HG03045 (cell line): ENCODE results near the gene CCDC150.
"Not testable (repeated sequence)": the region's sequence is repeated elsewhere in the genome, so short reads cannot be mapped to it uniquely, and the experiment has no call there.

Experiments
- ATAC-seq: cut with Tn5 transposase; IDR thresholded peaks from one replicate; pipeline ENCODE4 v1.9.1; 2021; ENCODE audit warnings: mild to moderate bottlenecking, moderate library complexity; ENCODE audit not compliant: unreplicated experiment

CCDC150 gene

GRCh38 chr2:196630531-196630930, 9.0 kb upstream of the CCDC150 start:
- no peak for ATAC-seq

DNA sequence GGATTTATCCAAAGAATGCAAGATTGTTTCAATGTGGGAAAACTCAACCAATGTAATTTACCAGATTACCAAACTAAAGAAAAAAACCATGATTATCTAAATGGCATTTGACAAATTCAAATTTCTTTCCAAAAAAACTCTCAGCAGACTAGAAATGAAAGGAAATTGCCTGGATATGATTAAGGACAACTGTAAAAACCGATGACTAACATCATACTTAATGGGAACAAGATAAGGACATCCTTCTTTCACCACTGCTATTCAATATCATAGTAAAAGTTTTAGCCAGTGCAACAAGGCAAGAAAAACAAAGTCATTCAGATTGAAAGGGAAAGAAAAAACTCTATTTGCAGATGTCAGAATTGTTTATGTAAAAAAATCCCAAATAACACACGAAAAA, 4.4 kb upstream of the CCDC150 start:
- no peak for ATAC-seq

GRCh38 chr2:196638765-196639164, 750 bp upstream of the CCDC150 start:
- no peak for ATAC-seq

DNA sequence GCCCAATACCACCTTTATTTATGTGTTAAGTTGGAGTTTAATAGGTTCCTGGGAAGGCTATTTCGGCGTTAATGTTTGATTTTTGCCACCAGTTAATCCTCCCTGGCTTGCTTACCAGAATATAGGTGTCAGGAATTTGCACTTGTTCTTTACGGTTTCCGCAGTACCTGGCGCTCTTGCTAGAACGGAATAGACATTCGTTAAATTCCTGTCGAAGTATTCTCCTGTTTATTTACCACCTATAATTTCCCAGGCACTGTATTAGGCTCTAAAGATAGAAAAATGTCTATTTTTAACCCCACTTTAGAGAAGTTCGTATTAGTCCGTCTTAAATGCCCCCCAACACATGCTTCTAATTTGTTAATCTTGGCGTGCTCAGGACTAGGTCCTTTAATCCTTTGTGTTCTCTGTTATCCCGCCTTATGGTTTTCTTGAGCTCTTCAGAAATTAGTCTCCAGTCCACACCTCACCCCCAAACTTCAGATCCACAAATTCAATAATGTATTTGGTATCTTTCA, 575 bp downstream of the CCDC150 start:
- no peak for ATAC-seq

DNA sequence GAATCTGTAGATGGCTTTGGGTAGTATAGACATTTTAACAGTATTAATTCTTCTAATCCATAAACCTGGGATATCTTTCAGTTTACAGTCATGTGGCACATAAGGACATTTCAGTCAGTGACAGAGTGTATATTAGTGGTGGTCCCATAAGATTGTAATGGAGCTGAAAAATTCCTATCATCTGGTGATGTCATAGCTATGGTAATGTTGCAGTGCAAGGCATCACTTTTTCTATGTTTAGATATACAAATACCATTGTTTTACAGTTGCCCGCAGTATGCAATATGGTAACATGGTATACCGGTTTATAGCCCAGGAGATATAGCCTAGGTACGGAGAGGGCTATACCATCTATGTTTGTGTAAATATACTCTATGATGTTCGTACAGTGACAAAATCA, 9.7 kb downstream of the CCDC150 start:
- ATAC-seq = no peak

GRCh38 chr2:196651387-196652094, 12.0 kb downstream of the CCDC150 start:
- ATAC-seq = no peak

GRCh38 chr2:196652869-196653268, 13.4 kb downstream of the CCDC150 start:
- ATAC-seq = no peak

GRCh38 chr2:196653843-196654242, 14.3 kb downstream of the CCDC150 start:
- ATAC-seq = no peak

GRCh38 chr2:196655761-196656160, 16.2 kb downstream of the CCDC150 start:
- ATAC-seq = no peak

GRCh38 chr2:196657333-196657732, 17.8 kb downstream of the CCDC150 start:
- no peak for ATAC-seq

DNA sequence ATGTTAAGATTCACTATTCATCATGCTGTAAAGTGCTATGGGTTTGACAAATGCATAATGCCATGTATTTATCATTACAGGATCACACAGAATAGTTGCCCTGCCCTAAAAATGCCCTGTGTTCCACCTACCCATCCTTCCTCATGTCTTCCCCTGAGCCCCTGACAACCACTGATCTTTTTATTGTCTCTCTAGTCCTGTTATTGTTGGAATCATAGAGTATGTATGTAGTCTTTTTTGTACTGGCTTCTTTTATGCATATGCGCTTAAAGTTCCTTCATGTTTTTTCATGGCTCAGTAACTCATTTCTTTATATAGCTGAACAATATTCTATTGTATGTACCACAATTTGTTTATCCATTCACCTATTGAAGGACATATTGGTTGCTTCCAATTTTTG, 20.3 kb downstream of the CCDC150 start:
- no peak for ATAC-seq

DNA sequence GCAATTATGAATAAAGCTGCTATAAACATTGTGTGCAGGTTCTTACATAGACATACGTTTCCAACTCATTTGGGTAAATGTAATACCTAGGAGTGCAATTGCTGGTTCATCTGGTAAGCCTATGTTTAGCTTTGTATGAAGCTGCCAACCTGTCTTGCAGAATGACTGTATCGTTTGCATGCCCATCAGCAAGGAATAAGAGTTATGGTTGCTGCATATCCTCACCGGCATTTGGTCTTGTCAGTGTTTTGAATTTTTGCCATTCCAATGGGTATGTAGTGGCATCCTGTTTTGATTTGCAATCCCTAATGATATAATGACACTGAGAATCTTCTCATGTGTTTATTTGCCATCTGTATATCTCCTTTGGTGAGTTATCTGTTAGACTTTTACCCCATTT, 20.7 kb downstream of the CCDC150 start:
- no peak for ATAC-seq

- ATAC-seq = no peak
These were observed 30.8 kb downstream of the CCDC150 start for GRCh38 chr2:196670342-196670741.

- no peak for ATAC-seq
These were observed 36.4 kb downstream of the CCDC150 start for GRCh38 chr2:196675963-196676362.

DNA sequence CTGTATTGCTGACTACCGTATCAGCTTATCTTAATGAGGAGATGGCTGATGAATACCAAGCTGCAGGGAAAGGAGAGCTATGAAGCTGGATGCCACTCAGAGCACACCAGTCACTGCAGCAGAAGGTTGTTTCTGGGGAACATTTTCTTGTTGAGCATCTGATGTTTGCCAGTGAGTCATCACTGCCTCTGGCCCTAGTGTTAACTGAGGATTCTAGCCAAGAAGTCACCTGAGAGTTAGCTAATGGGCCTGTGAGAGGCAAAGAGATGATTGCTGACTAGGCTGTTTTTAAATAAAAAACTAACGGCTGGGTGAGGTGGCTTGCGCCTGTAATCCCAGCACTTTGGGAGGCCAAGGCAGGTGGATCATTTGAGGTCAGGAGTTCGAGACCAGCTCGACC, 37.9 kb downstream of the CCDC150 start:
- ATAC-seq = no peak

GRCh38 chr2:196679368-196679767, 39.9 kb downstream of the CCDC150 start:
- no peak for ATAC-seq

GRCh38 chr2:196681510-196681909, 42.0 kb downstream of the CCDC150 start:
- ATAC-seq = no peak

DNA sequence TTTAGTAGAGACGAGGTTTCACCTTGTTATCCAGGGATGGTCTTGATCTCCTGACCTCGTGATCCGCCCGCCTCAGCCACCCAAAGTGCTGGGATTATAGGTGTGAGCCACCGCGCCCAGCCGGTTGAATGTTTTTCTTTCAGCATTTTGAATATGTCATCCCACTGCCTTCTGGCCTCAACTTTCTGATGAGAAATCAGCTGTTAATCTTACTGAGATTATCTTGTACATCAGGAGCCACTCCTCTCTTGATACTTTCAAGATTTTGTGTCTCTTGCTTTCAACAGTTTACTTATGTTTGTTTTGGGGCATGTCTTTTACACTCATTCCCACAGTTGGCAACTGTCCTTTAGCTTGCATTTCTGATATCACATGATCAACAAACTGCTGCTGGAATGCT, 46.3 kb downstream of the CCDC150 start:
- ATAC-seq = no peak

- ATAC-seq = not testable (repeated sequence)
These were observed 47.2 kb downstream of the CCDC150 start for GRCh38 chr2:196686737-196687136.

DNA sequence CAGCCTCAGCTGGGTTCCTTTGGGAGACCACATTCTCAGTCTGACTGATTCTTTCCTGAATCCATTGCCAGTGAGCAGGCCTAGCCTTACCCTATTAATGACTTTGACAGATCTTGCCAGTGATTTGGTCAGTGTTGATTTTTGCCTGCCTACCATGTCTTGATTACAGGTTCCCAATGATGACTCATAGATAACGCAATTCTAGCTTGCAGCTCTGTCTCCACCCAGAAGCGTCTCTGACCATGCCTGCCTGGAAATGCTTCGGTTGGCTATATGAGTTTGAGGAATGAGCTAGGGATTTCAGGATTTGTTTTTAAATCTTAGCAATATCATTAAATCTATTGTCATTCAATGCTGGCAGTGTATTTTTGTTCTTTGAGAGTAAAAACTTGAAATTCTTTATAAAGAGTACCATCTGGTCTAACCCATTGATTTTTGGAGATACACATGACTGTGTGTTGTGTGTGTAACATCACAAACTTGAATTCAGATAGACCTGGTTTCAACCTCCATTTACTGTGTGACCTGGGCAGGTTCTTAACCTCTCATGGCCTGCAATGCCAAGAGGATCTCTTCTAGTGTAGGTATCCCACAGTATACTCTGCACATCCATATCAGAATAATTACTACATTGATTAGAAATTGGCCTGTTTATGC, 57.0 kb downstream of the CCDC150 start:
- ATAC-seq = no peak

GRCh38 chr2:196697825-196698224, 58.3 kb downstream of the CCDC150 start:
- no peak for ATAC-seq

- ATAC-seq = no peak
These were observed 63.1 kb downstream of the CCDC150 start for GRCh38 chr2:196702641-196703040.
